IMR-90 (cell line): ENCODE measurements around the gene HUWE1. TPM values are rescaled to one million over a fixed set of nuclear protein-coding genes. Genes with fewer than 3 reads are reported as not detected.

ENCODE experiments used
- ATAC-seq: fragments of 200-7000 bp; cut with Tn5 transposase; 2 replicates; pipeline ENCODE4 v1.9.1; 2020; ENCODE audit warnings: low read depth, mild to moderate bottlenecking, moderate library complexity
- BruUV-seq: library from RNA; stranded (reverse); fragments of 400-500 nt; replicated peaks from 2 replicates; lab custom pipeline; 2021; lab: Mats Ljungman, UMichigan
- CTCF ChIA-PET: fragments of 300-600 bp; formaldehyde crosslinking; extraction: SDS; loops from one replicate; lab custom pipeline; 2021; ENCODE audit warnings: antibody characterized with exemption; lab: Yijun Ruan, JAX
- POLR2A ChIA-PET: fragments of 300-600 bp; sonication (Branson Sonifier 250); formaldehyde crosslinking; loops from one replicate; lab custom pipeline; 2022; ENCODE audit warnings: antibody characterized with exemption; ENCODE audit not compliant: unreplicated experiment; lab: Charles Lee
- DNase-seq: peaks from one replicate; pipeline ENCODE4 v3.0.0; 2013
- H2AFZ ChIP-seq: replicated peaks from 2 replicates; pipeline ENCODE3; 2013; ENCODE audit warnings: low read length, mild to moderate bottlenecking; ENCODE audit not compliant: poor library complexity
- H2AK5ac ChIP-seq: 2 replicates; pipeline ENCODE4 v1.6.1; 2013; ENCODE audit warnings: low read depth, low read length, inconsistent platforms
- H2AK9ac ChIP-seq: replicated peaks from 2 replicates; pipeline ENCODE3; 2013; ENCODE audit warnings: mild to moderate bottlenecking, low read depth, low read length, moderate library complexity; ENCODE audit not compliant: poor library complexity
- H2BK120ac ChIP-seq: 2 replicates; pipeline ENCODE4 v1.6.1; 2013; ENCODE audit warnings: low read depth, low read length, inconsistent platforms
- H2BK15ac ChIP-seq: 3 replicates; pipeline ENCODE4 v1.6.1; 2013; ENCODE audit warnings: low read depth, low read length, inconsistent platforms
- H2BK20ac ChIP-seq: 2 replicates; pipeline ENCODE4 v1.6.1; 2013; ENCODE audit warnings: low read depth, mild to moderate bottlenecking, inconsistent platforms, low read length, moderate library complexity
- H2BK5ac ChIP-seq: 2 replicates; pipeline ENCODE4 v1.6.1; 2013; ENCODE audit warnings: mild to moderate bottlenecking, low read depth, low read length, inconsistent platforms; ENCODE audit not compliant: poor library complexity, severe bottlenecking
- H3K14ac ChIP-seq: replicated peaks from 2 replicates; pipeline ENCODE4 v1.6.1; 2013; ENCODE audit warnings: low read depth, low read length, inconsistent platforms
- H3K18ac ChIP-seq: 2 replicates; pipeline ENCODE4 v1.6.1; 2013; ENCODE audit warnings: low read depth, low read length, control low read depth
- H3K23ac ChIP-seq: 2 replicates; pipeline ENCODE4 v1.6.1; 2013; ENCODE audit warnings: low read depth, low read length, inconsistent platforms
- H3K27ac ChIP-seq: 2 replicates; pipeline ENCODE4 v1.5.1; 2013; ENCODE audit warnings: mild to moderate bottlenecking, control low read depth, low read length; ENCODE audit not compliant: insufficient read depth
- H3K27me3 ChIP-seq: 2 replicates; pipeline ENCODE4 v1.6.1; 2013; ENCODE audit warnings: low read length; ENCODE audit not compliant: control insufficient read depth, insufficient read depth
- H3K36me3 ChIP-seq: 2 replicates; pipeline ENCODE4 v1.6.1; 2013; ENCODE audit warnings: low read length, mixed read lengths; ENCODE audit not compliant: control insufficient read depth, insufficient read depth
- H3K4ac ChIP-seq: 2 replicates; pipeline ENCODE4 v1.6.1; 2013; ENCODE audit warnings: low read depth, low read length, inconsistent platforms
- H3K4me1 ChIP-seq: 2 replicates; pipeline ENCODE4 v1.6.1; 2013; ENCODE audit warnings: low read length, mixed read lengths; ENCODE audit not compliant: control insufficient read depth, insufficient read depth
- H3K4me2 ChIP-seq: 2 replicates; pipeline ENCODE4 v1.6.1; 2013; ENCODE audit warnings: low read depth, mild to moderate bottlenecking, control low read depth, low read length, moderate library complexity
- H3K4me3 ChIP-seq: 2 replicates; pipeline ENCODE4 v1.5.1; 2013; ENCODE audit warnings: low read depth, mild to moderate bottlenecking, control low read depth, low read length, moderate library complexity; ENCODE audit not compliant: insufficient read depth
- H3K56ac ChIP-seq: 2 replicates; pipeline ENCODE4 v1.6.1; 2013; ENCODE audit warnings: low read length, inconsistent platforms; ENCODE audit not compliant: insufficient read depth; ENCODE audit errors: extremely low read depth
- H3K79me1 ChIP-seq, 2 experiments: 2 replicates each; pipeline ENCODE4 v1.6.1; 2013; ENCODE audit warnings: low read length in 2 of 2, inconsistent platforms in 1 of 2, low read depth in 1 of 2
- H3K9ac ChIP-seq: 2 replicates; pipeline ENCODE4 v1.6.1; 2013; ENCODE audit warnings: low read depth, low read length, control low read depth
- H3K9me1 ChIP-seq: 2 replicates; pipeline ENCODE4 v1.6.1; 2013; ENCODE audit warnings: low read length, inconsistent platforms; ENCODE audit not compliant: insufficient read depth
- H3K9me3 ChIP-seq: 2 replicates; pipeline ENCODE4 v1.6.1; 2013; ENCODE audit warnings: low read length; ENCODE audit not compliant: control insufficient read depth, insufficient read depth
- H4K20me1 ChIP-seq: 2 replicates; pipeline ENCODE4 v1.6.1; 2013; ENCODE audit warnings: low read length, inconsistent platforms; ENCODE audit not compliant: insufficient read depth
- H4K5ac ChIP-seq: 2 replicates; pipeline ENCODE4 v1.6.1; 2013; ENCODE audit warnings: mild to moderate bottlenecking, low read depth, low read length, control low read depth
- H4K8ac ChIP-seq, 2 experiments: 2 replicates each; pipeline ENCODE4 v1.6.1; 2013; ENCODE audit warnings: low read depth in 2 of 2, low read length in 2 of 2, control low read depth in 1 of 2, inconsistent platforms in 1 of 2
- H4K91ac ChIP-seq: 2 replicates; pipeline ENCODE4 v1.6.1; 2013; ENCODE audit warnings: low read depth, low read length, inconsistent platforms; ENCODE audit not compliant: insufficient read depth
- CHD1 ChIP-seq: IDR thresholded peaks from 2 replicates; pipeline ENCODE4 v1.6.1; 2012; ENCODE audit warnings: low read depth, low read length, improper control_type of control experiment
- MAFK ChIP-seq: IDR thresholded peaks from 2 replicates; pipeline ENCODE4 v1.6.1; 2012; ENCODE audit warnings: low read depth, low read length, improper control_type of control experiment
- POLR2A ChIP-seq: IDR thresholded peaks from 2 replicates; pipeline ENCODE4 v1.6.1; 2012; ENCODE audit warnings: mild to moderate bottlenecking, low read depth, low read length
- WGBS, 2 experiments: methylation state at CpG; one replicate each; pipeline versions ENCODE4 v1.1.5 to v1.1.7; 2013; ENCODE audit warnings: missing lambda C conversion rate in 2 of 2; ENCODE audit not compliant: insufficient read length in 1 of 2; ENCODE audit errors: extremely low coverage in 2 of 2; 5-methylcytosine and 5-hydroxymethylcytosine counted together
- dilution Hi-C: fragments of 300-500 bp; cut with HindIII; formaldehyde crosslinking; loops from one replicate; pipeline ENCODE4 v1.14.3; 2018; ENCODE audit warnings: low sequenced_read_pairs; ENCODE audit not compliant: unreplicated experiment
- in situ Hi-C: fragments of 300-500 bp; cut with MboI; formaldehyde crosslinking; loops from 3 replicates; pipeline ENCODE4 v1.14.3; 2019; ENCODE audit warnings: low sequenced_read_pairs, inconsistent platforms, mixed read lengths
- intact Hi-C: fragments of 100-400 bp; cut with micrococcal nuclease; formaldehyde crosslinking; loops from 2 replicates; pipeline ENCODE4 v1.10.0; 2022
- polyA plus RNA-seq, 3 experiments: library from polyadenylated mRNA; depleted of rRNA; stranded (reverse); fragments of >200 nt; gene quantifications; 2 replicates each; pipeline ENCODE4 v1.2.3, GENCODE V29; 2012; ENCODE audit warnings: low replicate concordance in 1 of 3
- total RNA-seq: library from RNA; depleted of rRNA; stranded (reverse); fragments of >200 nt; gene quantifications from 2 replicates; pipeline ENCODE4 v1.2.3, GENCODE V29; 2012

Gene HUWE1
- total and polyA plus RNA-seq, 2 of the 4 experiments (the other 2 are of a cell fraction), result 47.6 to 57.7 TPM

DNA sequence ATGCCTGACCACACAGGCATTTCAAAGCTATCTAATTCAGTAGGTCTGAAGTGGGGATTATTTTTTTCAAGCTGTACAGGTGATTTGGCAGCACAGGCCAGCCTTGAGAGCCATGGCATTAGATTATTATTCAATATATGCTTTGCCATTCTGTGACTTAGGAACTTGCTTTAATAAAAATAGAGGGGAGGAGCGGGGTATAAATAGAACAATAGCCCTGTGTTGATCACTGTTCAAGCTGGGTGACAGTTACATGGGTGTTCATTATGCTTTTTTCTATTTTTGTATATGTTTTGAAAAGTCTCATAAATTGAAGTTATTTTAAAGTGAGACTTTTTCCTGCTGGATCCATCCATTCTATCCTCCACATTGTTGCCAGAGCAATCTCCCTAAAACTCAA is 20.3 kb downstream of the HUWE1 start:
- Histone ChIP-seq H2AK9ac (no peak overlapping the region), H4K91ac (no peak overlapping the region), H3K18ac (no peak overlapping the region), H2AK5ac (no peak overlapping the region), H4K8ac (no peak overlapping the region), H3K4ac (no peak overlapping the region), H3K27me3 (peaks cover 2% of the 10 kb centered on the region; the same call in 1 of the 2 replicates), H3K56ac (no peak overlapping the region), H3K9me3 (no peaks in the 10 kb centered on the region), H2BK20ac (no peak overlapping the region), H2AFZ (no peak overlapping the region), H3K79me1 (peaks cover 8 to 16% of the 10 kb centered on the region in 2 experiments), H3K4me1 (no peaks in the 10 kb centered on the region), H3K23ac (no peak overlapping the region), H3K4me2 (no peak overlapping the region), H3K36me3 (peaks cover 4% of the 10 kb centered on the region; the same call in 1 of the 2 replicates), H3K14ac (no peak overlapping the region), H4K20me1 (peaks cover 41% of the 10 kb centered on the region), H3K4me3 (no peak overlapping the region), H3K9me1 (no peaks in the 10 kb centered on the region; the same call in 1 of the 2 replicates), H4K5ac (no peak overlapping the region), H2BK120ac (no peak overlapping the region), H2BK15ac (no peak overlapping the region), H3K9ac (no peak overlapping the region), H2BK5ac (no peak overlapping the region), H3K27ac (no peak overlapping the region)
- POLR2A ChIA-PET, result no interaction called here
- no CpG with 5 or more reads among the region's 1 CpG for WGBS, 2 experiments
- no TSS peak for BruUV-seq
- intact Hi-C loops, result no loop called here
- no peak for DNase-seq
- in situ Hi-C loops, result no loop called here
- dilution Hi-C loops, result no loop called here
- no peak for ATAC-seq
- no peak for TF ChIP-seq CHD1
- TF ChIP-seq POLR2A, result no peak
- no peak for TF ChIP-seq MAFK
- CTCF ChIA-PET, result interaction anchor here (1.2 kb wide), 1 partner anchor 35 kb away, joined by 3 read pairs; no protein-coding TSS in a partner anchor
